ENCODE measurements around the gene MYO10. TPM values are rescaled to one million over a fixed set of nuclear protein-coding genes. Genes with fewer than 3 reads are reported as not detected.

MYO10 gene
- total and polyA plus RNA-seq, 2 donors (not counting 3 experiments of a cell fraction or from before 2014, with no cell fraction given): 36.0 to 148 TPM

DNA sequence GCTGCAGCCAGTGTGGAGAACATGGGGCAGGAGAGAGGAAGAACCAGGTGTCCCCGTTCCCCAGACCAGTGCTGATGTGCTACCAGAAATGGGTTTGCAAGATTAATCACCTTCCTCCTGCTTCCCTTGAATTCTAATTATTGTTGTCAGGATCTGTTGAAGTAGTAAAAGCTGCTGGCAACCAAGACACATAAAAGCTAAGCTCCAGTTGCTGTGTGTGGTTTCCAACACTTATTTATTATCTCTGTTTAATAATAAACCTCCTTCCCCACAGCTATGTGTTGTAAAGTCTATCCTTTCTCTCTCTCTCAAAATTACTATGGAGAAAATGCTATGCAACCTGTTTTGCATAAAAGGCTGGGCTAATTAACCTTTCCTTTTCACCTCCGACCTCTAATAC is 317.0 kb downstream of the MYO10 start:
- H3K4me2 ChIP-seq (ENCODE audit: insufficient read depth, low read length): no peak overlapping the region
- H3K27ac ChIP-seq (ENCODE audit: insufficient read depth, low read depth, low read length): no peak overlapping the region
- ChIA-PET POLR2A (no interaction called here), CTCF (interaction anchor here (1.1 kb wide), 1 partner anchor 33 kb away, joined by 3 read pairs; no protein-coding TSS in a partner anchor)
- H4K20me1 ChIP-seq (replicated peaks; ENCODE audit: control insufficient read depth, extremely low read depth, insufficient read depth, low read length): no peaks in the 10 kb centered on the region
- peaks cover 3% of the 10 kb centered on the region for H3K4me1 ChIP-seq (ENCODE audit: control insufficient read depth, extremely low read depth, insufficient read depth, low read length)
- H2AFZ ChIP-seq (ENCODE audit: low read depth, low read length): no peak overlapping the region
- intact Hi-C loops (cut with micrococcal nuclease) (no loop called here), dilution Hi-C loops (cut with MboI; ENCODE audit: extremely low pct_ligation_motif_present, low sequenced_read_pairs) (no loop called here)
- no peaks in the 10 kb centered on the region for H3K9me3 ChIP-seq (replicated peaks; ENCODE audit: control insufficient read depth, insufficient read depth, low read length)
- no peaks in the 10 kb centered on the region for H3K79me2 ChIP-seq (ENCODE audit: control insufficient read depth, insufficient read depth, low read length)
- DNase-seq (ENCODE audit: low read depth, low spot score) (no peak), FAIRE-seq (no peak)
- no peaks in the 10 kb centered on the region for H3K36me3 ChIP-seq (ENCODE audit: control insufficient read depth in 2 of 2, extremely low read depth in 1 of 2, insufficient read depth in 2 of 2, low read length in 2 of 2)
- H3K27me3 ChIP-seq (ENCODE audit: control insufficient read depth in 2 of 2, insufficient read depth in 2 of 2, low read length in 2 of 2): peaks cover 23 to 25% of the 10 kb centered on the region in 2 experiments
- no peak overlapping the region for H3K9ac ChIP-seq (replicated peaks; ENCODE audit: extremely low read depth, insufficient read depth, low read length)
- TF ChIP-seq MYC (IDR thresholded peaks at IDR 0.05; ENCODE audit: low read depth, low read length) (no peak), JUN (IDR thresholded peaks at IDR 0.05; ENCODE audit: borderline replicate concordance, insufficient read depth, insufficient read length, low read depth) (no peak), POLR2A (IDR thresholded peaks at IDR 0.05; ENCODE audit: low read depth, low read length) (no peak), FOS (IDR thresholded peaks at IDR 0.05; ENCODE audit: borderline replicate concordance, insufficient read depth, low read length) (no peak), GATA2 (IDR thresholded peaks at IDR 0.05; ENCODE audit: insufficient read depth, insufficient read length, low read depth, low read length) (no peak), EZH2 (IDR thresholded peaks at IDR 0.05; ENCODE audit: borderline replicate concordance, low read depth, low read length, severe bottlenecking) (no peak), POLR2AphosphoS5 (IDR thresholded peaks at IDR 0.05; ENCODE audit: insufficient read depth, low read depth, low read length) (no peak)
- TF ChIP-seq, protein P1, sequence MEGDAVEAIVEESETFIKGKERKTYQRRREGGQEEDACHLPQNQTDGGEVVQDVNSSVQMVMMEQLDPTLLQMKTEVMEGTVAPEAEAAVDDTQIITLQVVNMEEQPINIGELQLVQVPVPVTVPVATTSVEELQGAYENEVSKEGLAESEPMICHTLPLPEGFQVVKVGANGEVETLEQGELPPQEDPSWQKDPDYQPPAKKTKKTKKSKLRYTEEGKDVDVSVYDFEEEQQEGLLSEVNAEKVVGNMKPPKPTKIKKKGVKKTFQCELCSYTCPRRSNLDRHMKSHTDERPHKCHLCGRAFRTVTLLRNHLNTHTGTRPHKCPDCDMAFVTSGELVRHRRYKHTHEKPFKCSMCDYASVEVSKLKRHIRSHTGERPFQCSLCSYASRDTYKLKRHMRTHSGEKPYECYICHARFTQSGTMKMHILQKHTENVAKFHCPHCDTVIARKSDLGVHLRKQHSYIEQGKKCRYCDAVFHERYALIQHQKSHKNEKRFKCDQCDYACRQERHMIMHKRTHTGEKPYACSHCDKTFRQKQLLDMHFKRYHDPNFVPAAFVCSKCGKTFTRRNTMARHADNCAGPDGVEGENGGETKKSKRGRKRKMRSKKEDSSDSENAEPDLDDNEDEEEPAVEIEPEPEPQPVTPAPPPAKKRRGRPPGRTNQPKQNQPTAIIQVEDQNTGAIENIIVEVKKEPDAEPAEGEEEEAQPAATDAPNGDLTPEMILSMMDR (IDR thresholded peaks at IDR 0.05; ENCODE audit: extremely low read depth in 1 of 2, insufficient read depth in 1 of 2, low read depth in 1 of 2, low read length in 2 of 2): no peak
- TF ChIP-seq, protein P2, sequence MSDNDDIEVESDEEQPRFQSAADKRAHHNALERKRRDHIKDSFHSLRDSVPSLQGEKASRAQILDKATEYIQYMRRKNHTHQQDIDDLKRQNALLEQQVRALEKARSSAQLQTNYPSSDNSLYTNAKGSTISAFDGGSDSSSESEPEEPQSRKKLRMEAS (IDR thresholded peaks at IDR 0.05; ENCODE audit: insufficient read depth, insufficient read length): no peak
- no peaks in the 10 kb centered on the region for H3K9me1 ChIP-seq (replicated peaks; ENCODE audit: control insufficient read depth, extremely low read depth, insufficient read depth, low read length)
- BruUV-seq (replicated peaks): no TSS peak
- H3K4me3 ChIP-seq (replicated peaks in 1 of 3; ENCODE audit: insufficient read depth in 1 of 3, low read depth in 1 of 3, low read length in 3 of 3): no peak overlapping the region
